Stimulated activated CD4-positive, alpha-beta T cell treated with anti-CD3 and anti-CD28 coated beads, TNF-alpha, amount 100 ng/mL, for 24 hours (primary cell): ENCODE data around the gene MAPK8.

Experiments used
- DNase-seq, 3 experiments: peaks; one replicate each; pipeline ENCODE4 v3.0.0-alpha.2; 2020; ENCODE audit warnings: low read depth in 3 of 3

The MAPK8 gene

DNA sequence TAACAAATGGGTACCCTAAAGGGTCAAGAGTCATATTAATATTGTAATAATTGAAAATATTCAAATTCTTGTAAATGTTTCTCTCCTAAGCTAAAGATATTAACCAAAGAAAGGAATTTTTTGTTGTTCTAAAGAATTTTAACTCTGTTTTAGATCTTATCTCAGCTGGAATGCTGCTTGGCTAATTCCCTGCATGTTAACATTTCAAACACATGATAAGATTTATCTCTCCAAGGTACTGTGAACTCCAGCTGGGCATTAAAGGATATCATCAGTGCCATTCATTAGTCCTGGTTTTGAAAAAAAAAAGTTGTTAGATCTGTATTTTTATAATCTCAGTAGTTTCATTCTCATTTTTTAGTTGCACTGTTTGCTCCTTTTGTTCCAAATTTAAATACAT lies 76.9 kb downstream of the MAPK8 start:
- no peak for DNase-seq

DNA sequence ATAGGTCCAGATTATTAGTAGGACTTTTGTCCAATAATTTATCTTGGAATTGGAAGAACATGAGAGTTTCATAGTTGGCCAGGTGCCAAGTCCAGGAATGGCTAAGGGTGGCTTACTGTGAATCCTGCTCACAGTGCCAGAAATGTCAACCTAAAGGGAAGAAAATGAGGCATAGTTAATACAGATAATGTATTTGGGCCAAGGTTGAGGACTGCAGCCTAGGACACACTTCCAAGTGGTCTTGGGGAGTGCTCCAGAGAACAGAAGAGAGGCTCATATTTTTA lies 78.2 kb downstream of the MAPK8 start:
- no peak for DNase-seq

- no peak for DNase-seq
Measured at GRCh38 chr10:48389272-48389671, 82.8 kb downstream of the MAPK8 start.

- DNase-seq, result no peak
Measured at GRCh38 chr10:48389846-48390557, 83.5 kb downstream of the MAPK8 start.

DNA sequence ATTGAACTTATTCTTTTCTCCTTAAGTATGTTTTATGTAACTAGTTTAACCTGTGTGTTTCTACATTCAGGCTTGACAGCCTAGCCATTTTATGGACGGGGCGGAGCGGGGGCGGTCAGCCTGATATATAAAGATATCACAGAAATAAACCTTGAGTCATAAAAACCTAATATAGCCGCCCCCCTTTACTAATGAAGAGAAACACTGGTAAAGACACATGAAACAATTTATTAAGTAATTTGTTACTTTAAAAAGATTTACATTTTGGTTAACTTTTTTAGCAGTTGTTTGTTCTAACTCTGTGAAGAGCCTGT lies 84.0 kb downstream of the MAPK8 start:
- DNase-seq, result no peak

DNA sequence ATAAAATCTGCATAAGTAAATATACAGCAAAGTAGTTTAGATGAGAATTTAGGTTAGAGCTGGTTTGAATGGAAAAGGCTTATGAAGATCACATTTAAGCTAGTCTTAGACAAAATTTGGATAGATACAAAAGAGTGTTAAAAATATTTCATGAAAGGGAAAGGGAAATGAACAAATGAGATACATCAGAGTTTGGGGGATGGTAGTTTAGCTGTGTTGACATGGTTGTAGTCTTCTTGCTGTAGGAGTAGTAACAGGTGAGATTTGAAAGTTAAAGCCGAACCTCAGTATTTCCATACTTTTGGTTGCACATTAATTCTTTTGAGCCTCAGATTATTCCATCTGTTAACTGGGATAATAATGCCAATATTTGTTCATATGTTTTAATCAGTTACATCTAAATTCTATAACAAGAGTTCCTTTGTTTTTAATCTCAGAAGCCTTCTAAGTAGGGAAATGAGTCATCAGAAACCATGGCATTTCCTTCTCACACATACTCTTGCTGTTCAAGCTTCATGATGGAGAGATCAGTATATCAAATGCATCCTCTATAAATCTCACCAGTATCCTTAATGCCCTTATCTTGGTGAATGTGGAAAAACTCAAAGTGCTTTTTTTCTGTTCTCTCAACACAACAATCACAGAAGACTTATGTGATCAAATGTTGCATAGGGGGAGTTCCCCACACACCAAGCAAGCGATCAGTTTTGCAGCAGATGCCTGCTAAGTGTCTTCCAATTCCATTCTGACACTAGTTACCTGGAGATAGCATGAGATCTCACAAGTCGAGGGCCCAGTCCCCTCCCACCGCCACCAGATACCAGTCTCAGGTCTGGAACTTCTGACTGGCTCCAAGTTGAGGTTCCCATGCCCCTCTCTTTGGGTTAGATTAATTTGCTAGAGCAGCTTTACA lies 84.7 kb downstream of the MAPK8 start:
- DNase-seq, result no peak

GRCh38 chr10:48391994-48392393 lies 85.5 kb downstream of the MAPK8 start:
- DNase-seq, result no peak

GRCh38 chr10:48398261-48398660 lies 91.8 kb downstream of the MAPK8 start:
- no peak for DNase-seq

DNA sequence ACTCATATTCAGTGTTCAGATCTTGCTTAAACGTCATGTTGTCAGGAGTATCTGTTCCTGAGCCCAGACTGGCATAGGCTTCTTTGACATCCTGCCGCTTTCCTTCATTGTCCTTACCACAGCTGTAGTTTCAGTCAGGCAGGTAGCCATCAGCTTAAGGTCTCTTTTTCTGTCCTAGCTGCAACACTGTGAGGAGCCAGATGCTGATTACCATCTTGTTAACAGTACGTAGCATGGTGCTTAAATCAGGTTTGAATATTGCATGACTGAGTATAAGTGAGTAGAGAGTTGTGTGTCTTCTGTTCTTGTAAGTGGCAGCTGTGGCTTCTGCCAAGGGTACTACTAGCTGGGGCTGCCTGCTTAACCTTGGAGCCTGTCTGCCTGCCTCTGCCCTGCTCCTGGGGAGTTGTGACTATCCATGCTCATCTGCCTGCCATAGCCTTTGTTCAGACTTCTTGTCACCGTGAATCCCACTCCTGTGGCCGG lies 92.6 kb downstream of the MAPK8 start:
- DNase-seq, result no peak

DNA sequence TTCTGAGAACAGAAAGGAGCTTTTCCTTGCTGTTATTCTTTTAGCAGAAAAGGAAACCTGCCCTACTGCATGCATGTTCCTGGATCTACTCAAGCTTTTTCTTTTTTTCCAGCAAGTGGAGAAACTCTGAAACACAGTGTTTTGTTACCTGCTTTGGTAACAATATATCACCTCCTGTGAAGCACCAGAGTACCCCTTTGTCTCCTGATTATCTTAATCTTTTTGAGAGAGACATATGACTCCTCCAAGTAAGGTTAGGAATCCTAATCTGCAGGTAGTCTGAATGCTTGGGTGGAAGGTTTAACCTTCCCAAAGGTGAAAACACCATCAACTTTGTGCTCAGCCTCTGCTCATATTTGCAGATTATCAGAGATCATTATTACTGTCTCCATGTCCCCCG lies 93.1 kb downstream of the MAPK8 start:
- DNase-seq, result no peak

DNA sequence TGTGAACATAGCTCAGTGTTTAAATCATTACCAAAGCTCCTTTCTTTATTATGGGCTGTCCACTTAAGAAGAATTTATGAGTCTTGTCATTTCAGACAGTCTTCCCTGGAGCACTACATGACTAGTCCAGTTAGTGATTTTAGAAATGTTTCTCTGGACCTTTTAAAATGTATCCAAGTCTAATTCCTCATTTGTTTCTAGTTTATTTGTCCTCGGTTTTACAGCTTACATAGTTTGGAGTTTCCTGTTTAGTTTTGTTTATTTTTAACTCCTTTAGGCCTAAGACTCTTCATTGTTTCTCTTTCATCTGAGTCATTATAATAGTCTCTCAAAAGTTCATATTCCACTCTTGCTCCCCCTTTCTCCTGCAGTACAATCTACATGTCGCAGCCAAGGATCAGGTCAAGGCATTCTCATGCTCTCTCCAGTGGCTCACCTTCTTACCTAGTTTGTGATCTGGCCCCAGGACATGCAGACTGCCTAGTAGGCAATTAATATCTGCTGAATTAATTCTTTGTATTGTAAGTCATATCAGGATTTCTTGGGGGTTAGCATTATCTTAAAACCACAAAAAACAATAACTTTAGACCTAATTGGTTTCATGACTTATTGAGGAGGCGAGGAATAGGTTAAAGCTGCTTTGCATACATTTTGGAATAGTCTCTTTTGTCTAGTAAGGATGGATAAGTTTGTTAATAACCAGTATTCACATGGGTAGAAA lies 93.8 kb downstream of the MAPK8 start:
- no peak for DNase-seq

DNA sequence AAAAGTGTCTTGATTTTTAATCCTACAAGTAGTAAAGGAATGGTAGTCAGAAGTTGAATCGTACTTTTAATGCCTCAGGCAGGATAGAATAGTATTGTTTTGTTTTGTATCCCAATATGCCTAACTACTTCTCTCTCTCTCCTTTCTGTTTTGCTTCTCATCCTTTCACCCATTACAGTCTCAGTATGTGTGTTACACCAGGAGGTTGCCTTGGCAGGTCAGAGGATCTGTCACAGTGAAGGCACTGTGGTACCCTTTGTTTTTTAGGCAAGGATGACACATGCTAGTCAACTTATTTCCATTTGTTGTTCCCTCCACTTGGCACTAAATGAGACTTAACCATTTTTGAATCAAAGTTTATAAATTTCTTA lies 94.4 kb downstream of the MAPK8 start:
- DNase-seq, result no peak

DNA sequence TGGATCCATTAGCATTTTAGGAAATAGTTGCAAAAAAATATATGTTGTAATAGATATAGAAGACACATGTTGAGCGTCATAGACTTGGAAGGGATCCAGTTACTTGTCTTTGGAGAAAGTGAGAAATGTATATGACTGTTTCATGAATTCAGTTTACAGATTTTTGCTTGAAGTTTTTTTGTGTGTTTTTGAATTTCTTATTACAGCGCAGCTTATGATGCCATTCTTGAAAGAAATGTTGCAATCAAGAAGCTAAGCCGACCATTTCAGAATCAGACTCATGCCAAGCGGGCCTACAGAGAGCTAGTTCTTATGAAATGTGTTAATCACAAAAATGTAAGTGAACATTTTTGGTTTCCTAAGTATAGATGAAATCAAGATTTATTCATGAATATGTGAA lies 98.2 kb downstream of the MAPK8 start:
- DNase-seq, result no peak

GRCh38 chr10:48406204-48406603 lies 99.7 kb downstream of the MAPK8 start:
- no peak for DNase-seq

GRCh38 chr10:48406658-48407057 lies 100.2 kb downstream of the MAPK8 start:
- no peak for DNase-seq

DNA sequence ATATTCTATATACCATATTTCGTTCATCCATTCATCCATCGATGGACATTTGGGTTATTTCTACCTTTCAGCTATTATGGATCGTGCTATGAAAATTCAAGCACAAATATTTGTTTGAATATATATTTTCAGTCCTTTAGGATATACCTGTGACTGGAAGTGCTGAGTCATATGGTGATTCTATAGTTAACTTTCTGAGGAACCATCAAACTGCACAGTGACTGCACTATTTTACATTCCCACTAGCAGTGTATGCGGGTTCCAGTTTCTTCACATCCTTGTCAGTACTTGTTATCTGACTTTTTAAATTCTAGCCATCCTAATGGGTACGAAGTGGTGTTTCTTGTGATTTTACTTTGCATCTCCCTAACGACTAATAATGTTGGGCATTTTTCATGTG lies 104.0 kb downstream of the MAPK8 start:
- DNase-seq, result no peak

- no peak for DNase-seq
Measured at GRCh38 chr10:48411510-48411909, 105.0 kb downstream of the MAPK8 start.

DNA sequence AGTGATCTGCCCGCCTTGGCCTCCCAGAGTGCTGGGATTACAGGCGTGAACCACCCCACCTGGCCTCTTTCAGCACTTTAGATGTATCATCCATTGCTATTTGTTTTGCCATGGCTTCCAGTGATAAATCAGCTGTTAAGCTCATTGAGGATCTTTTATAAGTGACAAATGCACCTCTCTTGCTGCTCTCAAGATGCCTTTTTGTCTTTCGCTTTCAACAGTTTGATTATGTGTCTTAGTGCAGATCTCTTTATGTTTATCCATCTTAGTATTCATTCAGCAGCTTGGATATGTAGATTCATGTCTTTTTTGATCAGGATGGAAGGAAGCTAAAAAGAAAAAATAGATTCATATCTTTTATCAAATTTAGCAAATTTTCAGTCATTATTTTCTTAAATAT lies 105.6 kb downstream of the MAPK8 start:
- no peak for DNase-seq

- DNase-seq, result no peak
Measured at GRCh38 chr10:48412933-48413332, 106.5 kb downstream of the MAPK8 start.

DNA sequence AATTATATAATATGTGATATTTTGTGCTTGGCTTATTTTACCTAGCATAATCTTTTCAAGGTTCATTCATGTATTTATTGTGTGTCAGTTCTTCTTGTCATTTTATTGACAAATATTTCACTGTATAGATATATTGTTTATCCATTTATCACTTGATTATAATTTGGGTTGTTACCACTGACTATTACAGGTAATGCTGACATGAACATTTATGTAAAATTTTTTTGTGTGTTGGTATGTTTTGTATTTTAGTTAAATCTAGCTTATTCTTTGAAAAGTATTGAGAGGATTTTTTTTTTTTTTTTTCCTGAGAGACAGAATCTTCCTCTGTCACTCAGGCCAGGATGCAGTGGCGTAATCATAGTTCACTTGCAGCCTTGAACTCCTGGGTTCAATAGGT lies 107.7 kb downstream of the MAPK8 start:
- no peak for DNase-seq

DNA sequence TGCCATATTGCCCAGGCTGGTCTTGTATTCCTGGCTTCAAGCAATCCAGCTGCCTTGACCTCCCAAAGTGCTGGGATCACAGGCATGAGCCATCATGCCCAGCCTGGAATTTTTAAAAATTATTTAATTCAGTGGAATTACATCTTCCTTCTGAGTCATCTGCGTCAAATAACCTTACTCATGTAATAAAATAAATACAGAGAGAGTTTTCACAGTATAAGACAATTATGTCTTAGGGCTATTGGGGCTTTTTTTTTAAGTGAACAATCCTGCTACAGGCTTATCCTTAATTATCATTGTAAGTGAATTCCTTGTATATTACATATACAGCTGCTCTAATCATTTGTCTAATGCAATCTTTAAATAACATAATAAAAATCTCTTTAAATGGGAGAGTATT lies 108.3 kb downstream of the MAPK8 start:
- DNase-seq, result no peak

DNA sequence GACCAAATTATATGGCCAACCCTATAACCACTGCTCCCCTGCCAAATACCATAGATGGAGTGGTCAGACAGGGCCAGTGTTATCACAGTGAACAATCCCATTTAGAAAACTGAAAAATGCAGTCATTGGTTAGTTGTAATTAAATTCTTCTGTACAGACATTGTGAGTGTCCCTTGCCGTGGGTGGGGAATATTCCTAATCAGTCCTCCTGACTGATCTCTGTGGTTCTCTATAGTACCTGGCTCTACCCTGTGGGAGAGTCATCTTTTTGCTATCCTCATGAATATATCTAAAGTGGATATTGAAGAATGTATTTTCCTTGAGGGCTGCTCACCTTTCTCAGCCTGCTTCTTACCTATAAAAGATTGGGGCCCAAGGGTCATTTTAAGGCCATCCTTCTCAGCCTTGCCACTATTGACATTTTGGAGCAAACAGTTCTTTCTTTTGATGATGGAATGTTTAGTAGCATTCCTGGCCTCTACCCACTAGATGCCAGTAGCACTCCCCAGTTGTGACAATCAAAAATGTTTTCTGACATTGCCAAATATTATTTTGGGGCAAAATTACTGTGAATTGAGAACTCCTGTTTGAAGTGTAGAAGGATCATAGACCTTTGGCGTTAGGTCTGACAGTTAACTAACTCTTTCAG lies 110.2 kb downstream of the MAPK8 start:
- no peak for DNase-seq
